ENCODE measurements around the gene FAM227B.

GRCh38 chr15:49610157-49610918 lies 10.3 kb downstream of the FAM227B start:
- TF ChIP-seq CTCF (IDR thresholded peaks at IDR 0.05) (no peak), POLR2A (IDR thresholded peaks at IDR 0.05) (no peak), EP300 (IDR thresholded peaks at IDR 0.05) (no peak)
